SJSA1 (cell line): Measurements from ENCODE around the gene COL15A1. TPM values are rescaled to one million over a fixed set of nuclear protein-coding genes. Genes with fewer than 3 reads are reported as not detected.

Experiments
- DNase-seq, 2 experiments: peaks; one replicate each; pipeline ENCODE4 v3.0.0-alpha.2; 2015 to 2020; ENCODE audit warnings: low spot score in 2 of 2, low read depth in 1 of 2
- H3K27ac ChIP-seq: fragments of 250-450 bp; sonication (Bioruptor Pico); 2 replicates; pipeline ENCODE4 v1.5.1; 2020; ENCODE audit warnings: mild to moderate bottlenecking, moderate library complexity
- H3K27me3 ChIP-seq: fragments of 250-450 bp; sonication (Bioruptor Pico); replicated peaks from 2 replicates; pipeline ENCODE4 v1.5.1; 2020; ENCODE audit warnings: mild to moderate bottlenecking, moderate library complexity
- H3K36me3 ChIP-seq: fragments of 250-450 bp; sonication (Bioruptor Pico); 2 replicates; pipeline ENCODE4 v1.5.1; 2020; ENCODE audit warnings: mild to moderate bottlenecking
- H3K4me1 ChIP-seq: fragments of 250-450 bp; sonication (Bioruptor Pico); replicated peaks from 2 replicates; pipeline ENCODE4 v1.6.1; 2021; ENCODE audit warnings: mild to moderate bottlenecking
- H3K4me3 ChIP-seq: fragments of 250-450 bp; sonication (Bioruptor Pico); 2 replicates; pipeline ENCODE4 v1.5.1; 2020; ENCODE audit warnings: mild to moderate bottlenecking
- H3K9me3 ChIP-seq: fragments of 250-450 bp; sonication (Bioruptor Pico); replicated peaks from 2 replicates; pipeline ENCODE4 v1.5.1; 2020; ENCODE audit warnings: mild to moderate bottlenecking
- total RNA-seq: library from RNA; depleted of rRNA; stranded (reverse); fragments of >200 nt; shearing (Covaris generic); gene quantifications from 2 replicates; pipeline ENCODE4 v1.2.3, GENCODE V29; 2014

The COL15A1 gene
- total RNA-seq, 1 experiment from 2014 or later: 0.50 TPM

DNA sequence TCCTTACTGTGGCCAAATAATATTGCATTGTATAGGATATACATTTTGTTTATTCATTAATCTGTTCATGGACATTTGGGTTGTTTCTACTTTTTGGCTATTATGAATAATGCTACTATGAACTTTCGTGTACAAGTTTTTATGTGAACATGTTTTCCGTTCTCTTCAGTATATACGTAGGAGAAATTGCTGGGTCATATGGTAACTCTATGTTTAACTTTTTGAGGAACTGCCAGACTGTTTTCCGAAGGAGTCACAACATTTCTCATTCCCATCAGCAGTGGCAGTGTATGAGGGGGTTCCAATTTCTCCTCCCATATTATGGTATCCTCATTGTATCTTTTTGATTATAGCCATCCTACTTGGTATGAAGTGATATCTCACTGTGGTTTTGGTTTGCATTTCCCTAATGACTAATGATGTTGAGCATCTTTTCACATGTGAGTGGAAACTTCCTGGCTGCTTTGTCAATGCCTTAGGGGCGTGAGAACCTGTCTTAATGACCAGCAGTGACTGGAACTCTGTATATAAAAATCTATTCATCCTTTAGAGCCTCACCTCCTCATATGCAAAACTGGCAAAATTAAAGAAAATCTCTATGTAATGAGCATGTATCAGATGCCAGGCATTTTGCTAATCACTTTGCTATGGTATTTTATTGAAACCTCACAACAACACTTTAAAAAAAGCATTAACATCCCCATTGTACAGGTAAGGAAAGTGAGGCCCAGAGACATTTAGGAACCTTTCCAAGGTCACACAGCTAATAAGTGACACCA, 113.4 kb downstream of the COL15A1 start:
- Histone ChIP-seq H3K4me1 (peaks cover 32% of the 10 kb centered on the region), H3K27ac (peak overlapping the region; percentile 38), H3K4me3 (no peak overlapping the region), H3K27me3 (no peaks in the 10 kb centered on the region), H3K9me3 (no peaks in the 10 kb centered on the region), H3K36me3 (no peaks in the 10 kb centered on the region)
- peak in 1 of 2 experiments; percentile 46 for DNase-seq

DNA sequence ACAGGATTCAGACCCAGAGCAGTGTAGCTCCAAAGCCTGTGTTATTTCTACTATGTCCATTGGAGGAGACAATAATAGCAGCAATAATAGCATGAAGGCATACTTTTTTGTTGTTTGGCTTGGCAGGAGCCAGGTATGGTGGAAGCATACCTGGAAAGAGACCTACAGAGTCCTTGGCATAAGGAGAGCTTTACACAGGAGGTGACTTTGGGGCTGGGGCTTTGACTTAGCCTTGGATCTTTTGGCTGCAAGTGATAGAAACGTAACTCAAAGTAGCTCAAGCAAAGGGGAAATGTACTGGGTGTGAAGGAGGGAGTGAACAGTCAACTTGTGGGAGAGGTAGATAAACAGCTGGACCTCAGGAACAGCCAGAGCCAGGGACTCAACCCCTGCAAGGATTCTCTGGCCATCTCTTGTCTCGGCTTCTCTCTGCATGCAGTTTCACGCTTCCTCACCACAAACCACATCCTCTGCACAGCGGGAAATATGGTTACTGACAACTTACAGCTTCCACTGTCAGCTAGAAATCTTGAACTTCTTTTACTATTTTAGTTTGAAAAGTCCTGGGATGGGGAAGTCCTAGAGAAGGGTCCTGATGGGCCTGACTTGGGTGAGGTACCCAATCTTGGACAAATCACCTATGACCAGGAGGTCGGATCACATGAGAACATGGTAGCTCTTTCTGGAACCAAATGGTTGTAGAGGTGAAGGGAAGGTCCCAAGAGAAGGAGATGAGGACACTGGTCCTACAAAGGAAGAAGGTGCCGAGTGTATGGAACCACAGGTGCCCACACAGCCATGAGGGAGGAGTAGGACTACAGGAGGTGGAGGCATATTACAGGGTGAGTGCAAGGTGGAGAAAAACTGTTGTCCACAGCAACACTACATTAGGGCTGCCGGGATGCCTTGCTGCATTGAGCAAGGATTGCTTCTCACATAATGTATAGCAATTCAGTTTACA, 114.2 kb downstream of the COL15A1 start:
- no peaks in the 10 kb centered on the region for H3K9me3 ChIP-seq
- no peaks in the 10 kb centered on the region for H3K36me3 ChIP-seq
- H3K4me3 ChIP-seq: no peak overlapping the region
- DNase-seq: peak in 1 of 2 experiments; percentile 33
- H3K27me3 ChIP-seq: no peaks in the 10 kb centered on the region
- peaks cover 32% of the 10 kb centered on the region for H3K4me1 ChIP-seq
- peak overlapping the region; percentile 38 for H3K27ac ChIP-seq

DNA sequence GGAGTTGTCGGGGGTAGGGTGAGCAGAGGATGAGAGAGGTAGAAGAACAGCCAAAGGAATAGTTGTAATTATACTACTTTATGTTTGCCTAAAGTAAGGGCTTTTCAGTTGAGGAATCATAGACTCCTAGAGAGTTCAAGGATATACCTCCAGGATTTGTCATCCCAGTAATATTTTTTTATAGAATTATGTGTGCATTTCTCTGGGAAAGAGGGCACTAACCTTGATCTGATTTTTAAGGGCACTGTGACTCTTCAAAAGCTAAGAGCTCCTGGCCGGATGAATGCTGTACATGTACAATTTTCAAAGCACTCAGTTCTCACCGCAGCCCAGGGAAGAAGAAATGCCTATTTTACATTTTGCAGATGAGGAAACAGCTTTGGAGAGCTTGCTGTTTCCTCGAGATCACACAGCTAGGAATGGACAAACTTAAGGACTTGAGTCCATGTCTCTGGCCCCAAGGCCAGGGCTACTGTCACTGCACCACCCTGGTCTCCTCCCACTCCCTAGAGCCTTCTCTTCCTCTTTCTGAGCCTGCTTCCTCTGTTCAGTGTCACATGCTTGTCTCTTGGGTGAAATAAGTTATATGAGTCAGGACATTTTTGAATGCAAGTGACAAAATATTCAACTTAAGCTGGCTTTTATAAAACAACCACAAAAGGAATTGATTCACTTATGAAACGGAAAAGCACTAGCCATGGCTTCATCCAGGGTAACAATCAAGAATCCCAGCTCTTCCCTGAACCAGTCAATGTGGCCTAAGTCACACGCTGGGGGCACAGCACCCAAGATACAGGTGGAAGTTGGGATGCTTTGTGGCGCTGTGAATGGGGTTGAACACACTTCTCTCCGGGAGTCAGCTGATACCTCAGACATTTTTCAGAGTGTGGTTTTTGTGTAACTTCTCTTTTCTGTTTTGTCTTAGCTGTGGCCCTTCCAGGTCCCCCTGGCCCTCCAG, 115.5 kb downstream of the COL15A1 start:
- peaks cover 32% of the 10 kb centered on the region for H3K4me1 ChIP-seq
- no peak overlapping the region for H3K27ac ChIP-seq
- no peak overlapping the region for H3K4me3 ChIP-seq
- no peaks in the 10 kb centered on the region for H3K27me3 ChIP-seq
- H3K36me3 ChIP-seq: no peaks in the 10 kb centered on the region
- H3K9me3 ChIP-seq: no peaks in the 10 kb centered on the region
- DNase-seq: no peak

DNA sequence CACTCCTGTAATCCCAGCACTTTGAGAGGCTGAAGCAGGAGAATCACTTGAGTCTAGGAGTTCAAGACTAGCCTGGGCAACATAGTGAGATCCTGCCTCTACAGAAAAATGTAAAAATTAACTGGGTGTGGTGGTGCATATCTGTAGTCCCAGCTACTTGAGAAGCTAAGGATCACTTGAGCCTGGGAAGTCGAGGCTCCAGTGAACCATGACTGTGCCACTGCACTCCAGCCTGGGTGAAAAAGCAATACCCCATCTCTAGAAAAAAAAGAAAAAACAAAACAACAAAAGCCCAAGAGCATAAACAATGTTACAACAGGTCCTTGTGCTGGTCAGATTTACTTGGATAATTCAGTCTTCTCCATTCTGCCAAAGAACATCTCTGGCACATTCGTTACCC, 116.9 kb downstream of the COL15A1 start:
- Histone ChIP-seq H3K4me1 (peaks cover 29% of the 10 kb centered on the region), H3K27me3 (no peaks in the 10 kb centered on the region), H3K9me3 (no peaks in the 10 kb centered on the region), H3K27ac (no peak overlapping the region), H3K4me3 (no peak overlapping the region), H3K36me3 (no peaks in the 10 kb centered on the region)
- no peak for DNase-seq

GRCh38 chr9:99062549-99062948, 118.8 kb downstream of the COL15A1 start:
- H3K9me3 ChIP-seq: no peaks in the 10 kb centered on the region
- H3K36me3 ChIP-seq: no peaks in the 10 kb centered on the region
- no peak for DNase-seq
- H3K4me3 ChIP-seq: no peak overlapping the region
- H3K27me3 ChIP-seq: no peaks in the 10 kb centered on the region
- H3K27ac ChIP-seq: no peak overlapping the region
- peaks cover 18% of the 10 kb centered on the region for H3K4me1 ChIP-seq

DNA sequence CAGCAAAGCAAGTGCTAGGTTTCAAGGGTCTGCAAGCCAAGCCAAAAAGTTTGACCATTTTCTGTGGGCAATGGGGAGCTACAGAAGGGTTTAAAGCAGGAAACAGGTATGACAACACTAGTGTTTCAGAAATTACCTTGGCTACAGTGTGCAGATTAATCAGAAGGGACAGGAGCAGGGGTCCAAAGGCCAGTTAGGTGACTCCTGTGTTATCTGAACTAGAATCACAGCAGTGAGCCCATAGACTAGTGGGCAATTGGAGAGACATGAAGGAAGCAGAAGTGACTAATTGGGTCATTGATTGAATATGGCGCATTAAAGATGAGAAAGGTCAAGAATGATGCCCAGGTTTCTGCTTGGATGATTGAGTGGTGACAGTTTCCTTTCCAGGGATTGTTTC, 119.8 kb downstream of the COL15A1 start:
- H3K4me3 ChIP-seq: no peak overlapping the region
- H3K4me1 ChIP-seq: peaks cover 8% of the 10 kb centered on the region
- DNase-seq: no peak
- no peaks in the 10 kb centered on the region for H3K36me3 ChIP-seq
- H3K27ac ChIP-seq: no peak overlapping the region
- no peaks in the 10 kb centered on the region for H3K27me3 ChIP-seq
- H3K9me3 ChIP-seq: no peaks in the 10 kb centered on the region

GRCh38 chr9:99066571-99066970, 122.9 kb downstream of the COL15A1 start:
- DNase-seq: no peak
- Histone ChIP-seq H3K9me3 (no peaks in the 10 kb centered on the region), H3K4me1 (0 out of 2 replicates have a peak, but pooled peaks cover 5% of the 10 kb centered on the region), H3K4me3 (no peak overlapping the region), H3K27ac (no peak overlapping the region), H3K27me3 (no peaks in the 10 kb centered on the region), H3K36me3 (no peaks in the 10 kb centered on the region)

DNA sequence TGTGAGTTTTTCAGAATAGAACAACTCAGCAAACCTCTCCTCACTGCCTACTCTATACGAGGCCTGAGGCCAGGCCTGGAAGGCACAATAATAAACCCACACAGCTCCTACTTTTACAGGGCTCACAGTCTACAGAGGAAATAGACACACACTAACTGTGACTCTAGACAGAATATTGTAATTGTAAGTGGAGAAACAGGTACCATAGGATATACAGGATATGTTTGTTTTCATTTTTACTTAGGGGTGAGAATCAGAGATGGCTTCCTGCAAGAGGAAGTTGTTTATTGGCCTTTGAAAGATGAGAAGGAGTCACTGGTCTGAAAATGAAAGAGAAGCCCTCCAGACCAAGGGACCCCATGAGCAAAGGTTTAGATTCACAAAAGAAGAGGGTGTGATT, 125.4 kb downstream of the COL15A1 start:
- Histone ChIP-seq H3K27ac (no peak overlapping the region), H3K36me3 (no peaks in the 10 kb centered on the region), H3K4me1 (0 out of 2 replicates have a peak, but pooled peaks cover 8% of the 10 kb centered on the region), H3K4me3 (no peak overlapping the region), H3K27me3 (no peaks in the 10 kb centered on the region), H3K9me3 (no peaks in the 10 kb centered on the region)
- no peak for DNase-seq

- Histone ChIP-seq H3K27me3 (no peaks in the 10 kb centered on the region), H3K27ac (no peak overlapping the region), H3K4me1 (peaks cover 8% of the 10 kb centered on the region; the same call in 1 of the 2 replicates), H3K4me3 (no peak overlapping the region), H3K9me3 (no peaks in the 10 kb centered on the region), H3K36me3 (no peaks in the 10 kb centered on the region)
- no peak for DNase-seq
These were observed 125.8 kb downstream of the COL15A1 start for GRCh38 chr9:99069546-99069945.

DNA sequence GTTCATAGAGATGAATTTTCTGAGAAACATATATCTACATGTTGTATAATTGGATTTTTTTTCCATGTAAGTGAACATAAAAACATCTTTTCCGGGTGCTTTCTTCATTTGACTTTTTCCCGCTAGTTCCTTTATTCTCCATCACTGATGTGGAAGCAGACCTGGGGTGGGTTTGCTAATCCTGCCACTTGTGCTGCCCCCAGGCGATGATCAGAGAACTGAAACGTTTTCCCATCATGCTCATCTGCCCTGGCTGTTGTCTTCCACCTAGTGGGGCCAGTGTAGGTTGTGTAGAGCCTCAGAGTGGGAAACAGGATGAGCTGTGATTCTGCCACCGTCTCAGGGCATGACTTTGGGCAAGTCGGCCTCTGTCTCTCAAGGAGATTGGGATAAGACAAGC, 127.0 kb downstream of the COL15A1 start:
- no peaks in the 10 kb centered on the region for H3K27me3 ChIP-seq

DNA sequence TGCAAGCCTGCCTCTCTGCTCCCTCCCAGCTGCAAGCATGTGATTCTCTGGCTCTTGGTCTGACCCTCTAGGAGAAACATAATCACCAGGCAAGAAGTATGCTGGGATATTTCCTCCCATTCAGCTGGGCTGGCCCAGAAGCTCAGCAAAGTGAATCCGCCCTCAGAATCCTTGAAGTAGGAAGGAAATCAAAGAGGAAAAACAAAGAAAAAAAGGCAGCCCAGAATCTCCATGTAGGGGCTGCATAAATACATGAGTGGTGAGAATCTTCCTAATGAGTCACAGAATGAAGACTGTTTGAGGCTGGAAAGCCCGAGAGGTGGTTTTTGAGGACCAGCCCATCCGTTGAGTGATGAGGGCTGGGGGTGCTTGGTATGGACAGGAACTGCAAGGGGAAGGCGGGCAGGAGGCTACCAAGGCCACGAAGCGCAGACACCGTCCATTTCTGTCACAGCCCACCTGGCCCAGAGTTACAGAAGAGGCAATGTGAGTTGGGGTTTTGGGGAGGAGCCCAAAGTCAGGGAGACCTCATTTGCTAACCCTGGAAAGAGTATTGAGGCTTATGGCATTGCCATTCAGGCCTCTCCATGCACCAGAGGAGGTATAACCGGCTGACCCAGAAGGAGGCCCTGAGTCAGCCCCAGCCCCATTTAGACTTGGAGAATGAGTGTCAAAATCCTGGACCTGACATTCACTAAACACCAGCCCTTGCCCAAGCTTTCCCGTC, 127.8 kb downstream of the COL15A1 start:
- H3K9me3 ChIP-seq: no peaks in the 10 kb centered on the region
- H3K36me3 ChIP-seq: no peaks in the 10 kb centered on the region
- H3K27me3 ChIP-seq: no peaks in the 10 kb centered on the region
- DNase-seq: no peak
- no peak overlapping the region for H3K4me3 ChIP-seq
- H3K27ac ChIP-seq: no peak overlapping the region
- peaks cover 21% of the 10 kb centered on the region for H3K4me1 ChIP-seq

More for the DNA sequence above, 127.0 kb downstream of the COL15A1 start:
- Histone ChIP-seq H3K4me1 (peaks cover 17% of the 10 kb centered on the region), H3K27ac (no peak overlapping the region), H3K36me3 (no peaks in the 10 kb centered on the region), H3K9me3 (no peaks in the 10 kb centered on the region), H3K4me3 (no peak overlapping the region)
- no peak for DNase-seq

DNA sequence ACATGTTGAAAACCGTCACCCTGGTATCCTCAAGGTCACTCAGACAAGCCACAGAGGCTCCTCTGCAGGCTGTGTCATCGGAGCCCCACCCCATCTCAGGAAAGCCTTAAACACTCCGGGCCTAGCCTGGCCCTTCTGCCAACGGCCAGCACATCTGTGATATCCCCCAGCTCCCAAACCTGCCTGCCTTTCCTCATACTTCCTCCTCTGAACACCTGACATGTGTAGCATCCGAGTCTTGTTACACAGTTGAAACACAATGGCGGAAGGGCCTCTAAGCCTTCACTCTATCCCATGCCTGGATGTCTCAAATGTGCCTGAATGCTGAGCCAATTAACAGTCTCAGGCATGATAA, 128.3 kb downstream of the COL15A1 start:
- Histone ChIP-seq H3K36me3 (no peaks in the 10 kb centered on the region), H3K27ac (no peak overlapping the region), H3K4me3 (no peak overlapping the region), H3K4me1 (peaks cover 21% of the 10 kb centered on the region), H3K27me3 (no peaks in the 10 kb centered on the region), H3K9me3 (no peaks in the 10 kb centered on the region)
- no peak for DNase-seq

DNA sequence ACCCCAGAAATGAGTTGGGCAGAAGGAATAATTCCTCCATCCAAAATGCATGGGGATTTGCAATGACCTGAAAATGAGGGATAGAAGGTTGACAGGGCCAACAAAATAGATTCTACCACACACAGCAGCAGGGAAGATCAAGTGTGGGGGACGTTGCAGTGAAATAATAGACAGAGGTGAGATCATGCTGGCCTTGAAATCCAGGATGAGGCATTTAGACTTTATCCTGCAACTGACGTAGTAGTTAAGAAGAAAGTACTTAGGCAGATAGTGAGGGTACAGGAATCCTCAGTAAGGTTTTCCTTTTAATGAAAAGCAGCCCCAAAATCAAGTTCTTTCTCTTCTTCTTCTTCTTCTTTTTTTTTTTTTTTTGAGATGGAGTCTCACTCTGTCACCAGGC, 129.6 kb downstream of the COL15A1 start:
- Histone ChIP-seq H3K36me3 (no peaks in the 10 kb centered on the region), H3K27me3 (no peaks in the 10 kb centered on the region), H3K27ac (no peak overlapping the region), H3K4me3 (no peak overlapping the region), H3K9me3 (no peaks in the 10 kb centered on the region), H3K4me1 (peaks cover 21% of the 10 kb centered on the region)
- no peak for DNase-seq
